Measurements from ENCODE around the gene AGAP1. TPM values are rescaled to one million over a fixed set of nuclear protein-coding genes. Genes with fewer than 3 reads are reported as not detected.

The AGAP1 gene
- total and polyA plus RNA-seq, 2 donors (not counting 3 experiments of a cell fraction or from before 2014, with no cell fraction given) = 10.2 to 20.9 TPM

DNA sequence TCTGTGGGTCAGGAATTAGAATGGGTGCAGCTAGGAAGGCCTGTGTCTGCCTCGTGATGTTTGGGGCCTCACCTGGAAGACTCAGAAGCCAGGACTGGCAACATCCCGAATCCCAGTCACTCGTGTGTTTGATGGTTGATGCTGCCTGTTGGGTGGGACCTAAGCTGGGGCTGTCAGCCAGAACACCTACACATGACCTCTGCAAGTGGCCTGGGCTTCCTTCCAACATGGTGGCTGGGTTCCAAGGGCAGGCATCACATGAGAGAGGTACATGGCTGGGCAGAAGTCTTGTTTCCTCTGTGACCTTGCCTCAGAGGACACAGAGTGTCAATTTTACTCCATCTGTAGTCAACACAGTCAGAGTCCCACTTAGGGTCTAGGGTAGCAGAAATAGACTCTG, 496.5 kb downstream of the AGAP1 start:
- no peaks in the 10 kb centered on the region for H3K79me2 ChIP-seq (ENCODE audit: control insufficient read depth, insufficient read depth, low read length)
- TF ChIP-seq MAX (IDR thresholded peaks at IDR 0.05; ENCODE audit: insufficient read depth, insufficient read length) (no peak), FOS (IDR thresholded peaks at IDR 0.05; ENCODE audit: borderline replicate concordance, insufficient read depth, low read length) (no peak), MYC (IDR thresholded peaks at IDR 0.05; ENCODE audit: low read depth, low read length) (no peak), GATA2 (IDR thresholded peaks at IDR 0.05; ENCODE audit: insufficient read depth, insufficient read length, low read depth, low read length) (no peak), POLR2AphosphoS5 (IDR thresholded peaks at IDR 0.05; ENCODE audit: insufficient read depth, low read depth, low read length) (no peak), POLR2A (IDR thresholded peaks at IDR 0.05; ENCODE audit: low read depth, low read length) (no peak), EZH2 (IDR thresholded peaks at IDR 0.05; ENCODE audit: borderline replicate concordance, low read depth, low read length, severe bottlenecking) (no peak), JUN (IDR thresholded peaks at IDR 0.05; ENCODE audit: borderline replicate concordance, insufficient read depth, insufficient read length, low read depth) (no peak)
- H4K20me1 ChIP-seq (replicated peaks; ENCODE audit: control insufficient read depth, extremely low read depth, insufficient read depth, low read length) = no peaks in the 10 kb centered on the region
- ChIA-PET CTCF (interaction anchor here (0.7 to 2.1 kb wide), 2 partner anchors 12 to 13 kb away, joined by 3 to 7 read pairs; no protein-coding TSS in a partner anchor), POLR2A (no interaction called here)
- no peak overlapping the region for H3K4me2 ChIP-seq (ENCODE audit: insufficient read depth, low read length)
- no peak overlapping the region for H3K27ac ChIP-seq (ENCODE audit: insufficient read depth, low read depth, low read length)
- H3K4me3 ChIP-seq (replicated peaks in 1 of 3; ENCODE audit: insufficient read depth in 1 of 3, low read depth in 1 of 3, low read length in 3 of 3) = no peak overlapping the region
- no peak overlapping the region for H2AFZ ChIP-seq (ENCODE audit: low read depth, low read length)
- no peaks in the 10 kb centered on the region for H3K4me1 ChIP-seq (ENCODE audit: control insufficient read depth, extremely low read depth, insufficient read depth, low read length)
- dilution Hi-C loops (cut with MboI; ENCODE audit: extremely low pct_ligation_motif_present, low sequenced_read_pairs) = no loop called here
- H3K9ac ChIP-seq (replicated peaks; ENCODE audit: extremely low read depth, insufficient read depth, low read length) = no peak overlapping the region
- intact Hi-C loops (cut with micrococcal nuclease) = no loop called here
- no peaks in the 10 kb centered on the region for H3K9me1 ChIP-seq (replicated peaks; ENCODE audit: control insufficient read depth, extremely low read depth, insufficient read depth, low read length)
- H3K36me3 ChIP-seq (ENCODE audit: control insufficient read depth in 2 of 2, extremely low read depth in 1 of 2, insufficient read depth in 2 of 2, low read length in 2 of 2) = no peaks in the 10 kb centered on the region
- no peaks in the 10 kb centered on the region for H3K9me3 ChIP-seq (replicated peaks; ENCODE audit: control insufficient read depth, insufficient read depth, low read length)
- no peaks in the 10 kb centered on the region for H3K27me3 ChIP-seq (ENCODE audit: control insufficient read depth in 2 of 2, insufficient read depth in 2 of 2, low read length in 2 of 2)
- DNase-seq (ENCODE audit: low read depth, low spot score) = no peak
- FAIRE-seq = no peak
- no TSS peak for BruUV-seq (replicated peaks)

DNA sequence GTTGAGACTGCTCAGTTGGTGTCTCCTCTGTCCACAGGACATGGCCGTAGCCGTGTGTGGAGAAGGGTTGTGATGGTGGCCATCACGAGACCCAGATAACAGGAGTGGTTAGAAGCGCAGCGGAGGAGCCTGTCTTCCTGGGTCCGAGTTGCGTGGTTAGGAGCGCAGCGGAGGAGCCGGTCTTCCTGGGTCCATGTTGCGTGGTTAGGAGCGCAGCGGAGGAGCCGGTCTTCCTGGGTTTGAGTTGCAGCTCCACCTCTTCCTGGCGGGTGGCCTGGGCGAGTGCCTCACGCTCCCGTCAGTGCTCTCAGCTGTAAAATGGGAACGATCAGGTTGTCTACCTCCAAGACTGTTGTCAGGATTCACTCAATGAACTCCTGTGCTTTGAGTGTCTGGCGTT, 498.2 kb downstream of the AGAP1 start:
- BruUV-seq (replicated peaks) = no TSS peak
- no peak for DNase-seq (ENCODE audit: low read depth, low spot score)
- Histone ChIP-seq H3K9me1 (replicated peaks; ENCODE audit: control insufficient read depth, extremely low read depth, insufficient read depth, low read length) (no peaks in the 10 kb centered on the region), H3K79me2 (ENCODE audit: control insufficient read depth, insufficient read depth, low read length) (no peaks in the 10 kb centered on the region), H3K27ac (ENCODE audit: insufficient read depth, low read depth, low read length) (no peak overlapping the region), H3K27me3 (ENCODE audit: control insufficient read depth in 2 of 2, insufficient read depth in 2 of 2, low read length in 2 of 2) (no peaks in the 10 kb centered on the region), H3K36me3 (ENCODE audit: control insufficient read depth in 2 of 2, extremely low read depth in 1 of 2, insufficient read depth in 2 of 2, low read length in 2 of 2) (no peaks in the 10 kb centered on the region), H3K4me3 (replicated peaks in 1 of 3; ENCODE audit: insufficient read depth in 1 of 3, low read depth in 1 of 3, low read length in 3 of 3) (no peak overlapping the region), H3K4me2 (ENCODE audit: insufficient read depth, low read length) (no peak overlapping the region), H3K9ac (replicated peaks; ENCODE audit: extremely low read depth, insufficient read depth, low read length) (no peak overlapping the region), H3K9me3 (replicated peaks; ENCODE audit: control insufficient read depth, insufficient read depth, low read length) (no peaks in the 10 kb centered on the region), H2AFZ (ENCODE audit: low read depth, low read length) (no peak overlapping the region), H3K4me1 (ENCODE audit: control insufficient read depth, extremely low read depth, insufficient read depth, low read length) (no peaks in the 10 kb centered on the region), H4K20me1 (replicated peaks; ENCODE audit: control insufficient read depth, extremely low read depth, insufficient read depth, low read length) (no peaks in the 10 kb centered on the region)
- TF ChIP-seq MAX (IDR thresholded peaks at IDR 0.05; ENCODE audit: insufficient read depth, insufficient read length) (no peak), FOS (IDR thresholded peaks at IDR 0.05; ENCODE audit: borderline replicate concordance, insufficient read depth, low read length) (no peak), EZH2 (IDR thresholded peaks at IDR 0.05; ENCODE audit: borderline replicate concordance, low read depth, low read length, severe bottlenecking) (no peak), GATA2 (IDR thresholded peaks at IDR 0.05; ENCODE audit: insufficient read depth, insufficient read length, low read depth, low read length) (no peak), MYC (IDR thresholded peaks at IDR 0.05; ENCODE audit: low read depth, low read length) (no peak), POLR2AphosphoS5 (IDR thresholded peaks at IDR 0.05; ENCODE audit: insufficient read depth, low read depth, low read length) (no peak), POLR2A (IDR thresholded peaks at IDR 0.05; ENCODE audit: low read depth, low read length) (no peak), JUN (IDR thresholded peaks at IDR 0.05; ENCODE audit: borderline replicate concordance, insufficient read depth, insufficient read length, low read depth) (no peak)
- TF ChIP-seq, protein P1, sequence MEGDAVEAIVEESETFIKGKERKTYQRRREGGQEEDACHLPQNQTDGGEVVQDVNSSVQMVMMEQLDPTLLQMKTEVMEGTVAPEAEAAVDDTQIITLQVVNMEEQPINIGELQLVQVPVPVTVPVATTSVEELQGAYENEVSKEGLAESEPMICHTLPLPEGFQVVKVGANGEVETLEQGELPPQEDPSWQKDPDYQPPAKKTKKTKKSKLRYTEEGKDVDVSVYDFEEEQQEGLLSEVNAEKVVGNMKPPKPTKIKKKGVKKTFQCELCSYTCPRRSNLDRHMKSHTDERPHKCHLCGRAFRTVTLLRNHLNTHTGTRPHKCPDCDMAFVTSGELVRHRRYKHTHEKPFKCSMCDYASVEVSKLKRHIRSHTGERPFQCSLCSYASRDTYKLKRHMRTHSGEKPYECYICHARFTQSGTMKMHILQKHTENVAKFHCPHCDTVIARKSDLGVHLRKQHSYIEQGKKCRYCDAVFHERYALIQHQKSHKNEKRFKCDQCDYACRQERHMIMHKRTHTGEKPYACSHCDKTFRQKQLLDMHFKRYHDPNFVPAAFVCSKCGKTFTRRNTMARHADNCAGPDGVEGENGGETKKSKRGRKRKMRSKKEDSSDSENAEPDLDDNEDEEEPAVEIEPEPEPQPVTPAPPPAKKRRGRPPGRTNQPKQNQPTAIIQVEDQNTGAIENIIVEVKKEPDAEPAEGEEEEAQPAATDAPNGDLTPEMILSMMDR (IDR thresholded peaks at IDR 0.05; ENCODE audit: extremely low read depth in 1 of 2, insufficient read depth in 1 of 2, low read depth in 1 of 2, low read length in 2 of 2) = no peak
- CTCF ChIA-PET = no interaction called here
- POLR2A ChIA-PET = no interaction called here
- dilution Hi-C loops (cut with MboI; ENCODE audit: extremely low pct_ligation_motif_present, low sequenced_read_pairs) = no loop called here
- no peak for FAIRE-seq
- intact Hi-C loops (cut with micrococcal nuclease) = no loop called here

All from endothelial cell of umbilical vein (primary cell).